ENCODE data around the gene TXNDC11. TPM values are rescaled to one million over a fixed set of nuclear protein-coding genes. Genes with fewer than 3 reads are reported as not detected.

TXNDC11 gene
- total and polyA plus RNA-seq, 10 of the 15 experiments (the other 5 are each of a cell fraction or from before 2014, with no cell fraction given): 1.7 to 86.7 (median 54.4) TPM

- no peak for TF ChIP-seq REST (IDR thresholded peaks at IDR 0.05; ENCODE audit: low read depth, low read length)
- 0 out of 2 replicates have a peak, but pooled peaks have one; percentile 39 for TF ChIP-seq ZBED1 (IDR thresholded peaks at IDR 0.05; ENCODE audit: borderline replicate concordance)
- peak; percentile 35; the same call in 1 of the 2 replicates for TF ChIP-seq EED (IDR thresholded peaks at IDR 0.05; ENCODE audit: low read depth)
- TF ChIP-seq EZH2 (IDR thresholded peaks at IDR 0.05; ENCODE audit: borderline replicate concordance, control insufficient read depth, low read depth, low read length): no peak
- TF ChIP-seq ZNF274 (IDR thresholded peaks at IDR 0.05; ENCODE audit: insufficient read depth, insufficient read length): no peak
- TF ChIP-seq RUNX3 (IDR thresholded peaks at IDR 0.05; ENCODE audit: low read length): peak; percentile 54; the same call in 1 of the 2 replicates
- no peak; the same call in 1 of the 2 replicates for TF ChIP-seq MXI1 (IDR thresholded peaks at IDR 0.05; ENCODE audit: low read depth, low read length)
- TF ChIP-seq PAX8 (IDR thresholded peaks at IDR 0.05): no peak
- TF ChIP-seq NFXL1 (IDR thresholded peaks at IDR 0.05; ENCODE audit: borderline replicate concordance): no peak
- TF ChIP-seq PAX5 (IDR thresholded peaks at IDR 0.05; ENCODE audit: borderline replicate concordance, low read depth, low read length): 0 out of 2 replicates have a peak, but pooled peaks have one; percentile 45
- no peak for TF ChIP-seq NFYA (IDR thresholded peaks at IDR 0.05; ENCODE audit: borderline replicate concordance, low read depth, low read length)
- TF ChIP-seq SP1 (IDR thresholded peaks at IDR 0.05; ENCODE audit: low read depth, low read length): no peak
- peak; percentile 55; the same call in 1 of the 2 replicates for TF ChIP-seq ZNF687 (IDR thresholded peaks at IDR 0.05)
- no peak for TF ChIP-seq CHD4 (IDR thresholded peaks at IDR 0.05)
- TF ChIP-seq FOXM1 (IDR thresholded peaks at IDR 0.05; ENCODE audit: low read depth, low read length): peak; percentile 57; the same call in 1 of the 2 replicates
- peak; percentile 78 for TF ChIP-seq TCF3 (IDR thresholded peaks at IDR 0.05; ENCODE audit: borderline replicate concordance, insufficient read depth, low read depth, low read length)
- no peak for TF ChIP-seq MYB (IDR thresholded peaks at IDR 0.05; ENCODE audit: borderline replicate concordance, low read depth, low read length)
- peak; percentile 37; the same call in 1 of the 2 replicates for TF ChIP-seq ATF2 (IDR thresholded peaks at IDR 0.05; ENCODE audit: low read length)
- peak; percentile 61; the same call in 1 of the 2 replicates for TF ChIP-seq LARP7 (IDR thresholded peaks at IDR 0.05)
- TF ChIP-seq MLLT1 (IDR thresholded peaks at IDR 0.05): no peak
These were observed 60.5 kb downstream of the TXNDC11 start (continued) for GRCh38 chr16:11681976-11682654.
